Skin of body (tissue), 2 donors: Measurements from ENCODE around the gene LACTBL1. TPM values are rescaled to one million over a fixed set of nuclear protein-coding genes. Genes with fewer than 3 reads are reported as not detected.

Experiments
- DNase-seq: peaks from one replicate; lab custom pipeline; 2025; lab: John Stamatoyannopoulos, UW
- total RNA-seq: library from RNA; depleted of rRNA; stranded (reverse); fragments of >200 nt; gene quantifications from one replicate; pipeline ENCODE4 v1.2.3, GENCODE V29; 2014

The LACTBL1 gene
- total RNA-seq, 1 donor from 2014 or later: not detected

DNA sequence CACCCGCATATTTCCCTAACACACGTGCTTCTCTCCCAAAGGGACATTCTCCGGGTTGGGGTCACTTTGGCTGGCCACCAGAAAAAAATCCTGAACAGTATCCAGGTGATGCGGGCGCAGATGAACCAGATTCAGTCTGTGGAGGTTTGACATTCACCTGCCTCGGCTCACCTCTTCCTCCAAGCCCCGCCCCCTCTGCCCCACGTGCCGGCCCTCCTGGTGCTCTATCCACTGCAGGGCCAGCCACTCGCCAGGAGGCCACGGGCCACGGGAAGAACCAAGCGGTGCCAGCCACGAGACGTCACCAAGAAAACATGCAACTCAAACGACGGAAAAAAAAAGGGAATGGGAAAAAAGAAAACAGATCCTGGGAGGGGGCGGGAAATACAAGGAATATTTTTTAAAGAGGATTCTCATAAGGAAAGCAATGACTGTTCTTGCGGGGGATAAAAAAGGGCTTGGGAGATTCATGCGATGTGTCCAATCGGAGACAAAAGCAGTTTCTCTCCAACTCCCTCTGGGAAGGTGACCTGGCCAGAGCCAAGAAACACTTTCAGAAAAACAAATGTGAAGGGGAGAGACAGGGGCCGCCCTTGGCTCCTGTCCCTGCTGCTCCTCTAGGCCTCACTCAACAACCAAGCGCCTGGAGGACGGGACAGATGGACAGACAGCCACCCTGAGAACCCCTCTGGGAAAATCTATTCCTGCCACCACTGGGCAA, 59.1 kb downstream of the LACTBL1 start:
- no peak for DNase-seq

DNA sequence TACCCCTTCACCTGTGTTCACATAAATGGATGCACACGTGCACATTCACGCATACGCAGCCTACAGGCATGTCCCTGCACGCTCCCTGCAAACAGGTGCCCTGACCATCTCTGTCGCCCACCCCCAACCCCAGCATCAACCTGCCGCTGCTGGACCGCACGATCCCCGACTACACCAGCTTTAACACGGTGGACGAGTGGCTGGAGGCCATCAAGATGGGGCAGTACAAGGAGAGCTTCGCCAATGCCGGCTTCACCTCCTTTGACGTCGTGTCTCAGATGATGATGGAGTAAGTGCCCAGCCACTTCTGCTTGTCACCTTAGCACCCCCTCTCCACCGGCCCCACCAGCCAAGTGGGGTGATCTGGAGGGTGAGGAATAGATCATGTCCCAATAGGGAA, 60.4 kb downstream of the LACTBL1 start:
- no peak for DNase-seq

DNA sequence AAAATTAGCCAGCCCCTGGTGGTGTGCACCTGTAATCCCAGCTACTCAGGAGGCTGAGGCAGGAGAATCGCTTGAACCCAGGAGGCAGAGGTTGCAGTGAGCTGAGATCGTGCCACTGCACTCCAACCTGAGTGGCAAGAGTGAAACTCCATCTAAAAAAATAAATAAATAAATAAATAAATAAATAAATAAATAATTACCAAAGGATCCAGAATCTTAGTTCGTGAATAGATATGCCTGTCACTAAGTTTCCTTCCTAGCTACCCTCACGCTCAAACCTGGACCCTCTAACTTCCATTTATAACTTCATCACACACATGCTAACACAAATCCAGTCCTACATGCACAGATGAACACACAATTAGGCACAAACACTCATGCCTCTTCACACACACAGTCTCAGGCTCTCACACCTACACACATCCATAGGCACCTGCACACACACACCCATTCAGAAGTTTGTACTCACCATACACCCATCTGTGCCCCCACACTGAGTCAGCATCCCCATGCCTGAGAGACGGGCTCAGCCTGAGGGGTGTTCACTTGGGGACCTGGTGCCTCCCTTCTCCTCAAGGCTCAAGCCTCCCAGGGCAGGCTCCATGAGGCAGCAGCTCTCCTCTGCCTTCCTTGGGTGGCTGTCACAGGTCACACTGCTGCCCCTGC, 61.5 kb downstream of the LACTBL1 start:
- no peak for DNase-seq

DNA sequence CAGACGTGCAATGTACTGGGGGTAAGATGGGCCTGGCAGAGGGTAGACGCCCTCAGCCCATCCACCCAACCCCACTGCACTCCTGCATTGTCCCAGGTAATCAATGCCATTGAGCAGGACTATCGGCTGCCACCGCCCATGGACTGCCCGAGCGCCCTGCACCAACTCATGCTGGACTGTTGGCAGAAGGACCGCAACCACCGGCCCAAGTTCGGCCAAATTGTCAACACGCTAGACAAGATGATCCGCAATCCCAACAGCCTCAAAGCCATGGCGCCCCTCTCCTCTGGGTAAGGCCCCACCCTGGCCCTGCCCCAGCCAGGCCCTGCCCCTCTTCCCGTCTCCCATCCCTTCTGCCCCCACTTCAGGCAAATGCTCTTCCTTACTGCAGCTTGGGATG, 62.4 kb downstream of the LACTBL1 start:
- DNase-seq: no peak

DNA sequence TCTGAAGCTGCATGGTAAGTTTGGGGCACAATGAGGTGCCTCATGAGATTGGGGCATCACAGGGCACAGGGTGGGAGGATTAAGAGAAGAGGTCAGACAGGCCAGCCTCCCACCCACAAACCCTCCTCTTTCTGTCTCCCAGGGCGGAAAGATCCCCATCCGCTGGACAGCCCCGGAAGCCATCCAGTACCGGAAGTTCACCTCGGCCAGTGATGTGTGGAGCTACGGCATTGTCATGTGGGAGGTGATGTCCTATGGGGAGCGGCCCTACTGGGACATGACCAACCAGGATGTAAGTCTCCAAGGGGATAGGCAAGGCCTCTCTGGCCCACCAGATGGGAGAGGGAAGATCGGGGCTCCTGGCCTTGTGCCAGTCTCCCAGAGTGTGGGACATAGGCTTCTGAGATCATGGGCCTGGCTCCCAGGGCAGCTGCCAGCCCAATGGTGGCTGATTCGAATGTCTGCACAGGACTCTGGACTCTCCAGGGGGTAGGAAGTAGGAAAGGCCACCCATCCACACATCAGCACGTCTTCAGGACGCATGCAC, 63.7 kb downstream of the LACTBL1 start:
- no peak for DNase-seq

DNA sequence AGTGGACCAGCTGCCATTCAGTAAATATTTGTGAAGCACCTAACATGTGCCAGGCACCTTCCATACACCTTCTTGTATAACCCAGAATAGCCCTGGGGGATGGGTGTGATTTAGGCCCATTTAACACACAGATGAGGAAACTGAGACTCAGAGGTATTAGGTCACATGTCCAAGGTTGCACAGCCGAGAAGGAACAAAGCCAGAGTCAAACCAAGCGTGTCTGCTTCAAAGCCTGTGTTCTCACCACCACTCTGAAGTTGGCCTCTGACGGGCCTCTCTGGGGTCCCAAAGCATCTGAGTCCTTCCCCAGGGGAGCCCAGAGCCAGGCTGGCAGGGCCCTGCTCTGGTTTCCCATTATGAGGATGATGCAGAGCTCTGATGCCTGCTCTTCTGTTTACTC, 65.1 kb downstream of the LACTBL1 start:
- DNase-seq: no peak

DNA sequence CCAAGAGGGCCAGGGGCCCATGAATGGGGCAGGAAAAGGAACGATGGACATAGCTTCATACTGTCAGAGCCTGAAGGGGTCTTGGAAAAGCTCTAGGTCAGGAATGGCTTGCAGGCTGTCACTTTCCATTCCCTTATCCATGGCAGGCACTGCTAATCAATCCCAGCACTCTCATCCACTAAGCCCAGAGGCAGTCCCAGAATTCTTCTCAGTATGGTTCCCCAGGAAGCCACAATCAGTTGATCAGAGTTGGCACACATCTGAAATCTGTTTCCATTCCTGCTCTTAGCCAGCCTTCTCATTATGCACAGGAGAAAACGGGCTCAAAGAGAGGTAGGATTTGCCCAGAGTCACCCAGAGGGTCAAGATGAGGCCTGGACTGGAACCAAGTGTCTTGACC, 65.7 kb downstream of the LACTBL1 start:
- no peak for DNase-seq

DNA sequence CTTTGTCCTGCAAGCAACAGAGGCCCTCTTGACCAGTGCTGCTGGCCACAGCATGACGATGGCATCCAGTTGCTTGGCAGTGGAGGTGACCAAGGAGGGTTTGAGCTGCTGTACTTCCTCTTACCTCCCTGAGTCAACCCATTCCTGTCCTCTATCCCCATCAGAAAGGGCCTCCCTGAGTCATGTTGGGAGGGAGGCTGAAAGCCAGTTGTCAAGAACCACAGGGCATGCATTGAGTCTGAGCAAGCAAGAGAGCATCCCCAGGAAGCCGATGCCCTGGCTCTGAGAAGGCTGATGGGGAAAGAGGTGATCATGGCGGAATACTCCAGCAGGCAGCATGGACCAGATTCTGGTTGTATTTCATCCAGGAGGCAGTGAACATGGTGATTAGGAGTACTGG, 69.6 kb downstream of the LACTBL1 start:
- DNase-seq: no peak

Other genes starting within 250 kb of the LACTBL1 start
- not detected for gene TEX46, start 43.0 kb upstream of the LACTBL1 start, total RNA-seq
- 76.7 TPM for gene KDM1A, start 46.6 kb upstream of the LACTBL1 start, total RNA-seq
- 21.8 TPM for gene LUZP1, start 196.0 kb upstream of the LACTBL1 start, total RNA-seq
- gene HTR1D, start 244.6 kb upstream of the LACTBL1 start, total RNA-seq: not detected